OCI-LY7 (cell line): Measurements from ENCODE around the gene ADCK2.

Experiments used
- EZH2phosphoT487 ChIP-seq: fragments of 200-600 bp; sonication (generic); IDR thresholded peaks from 2 replicates; pipeline ENCODE4 v1.6.1; 2018; ENCODE audit warnings: low read depth, borderline replicate concordance, mild to moderate bottlenecking, mixed run types, antibody characterized with exemption, low read length, moderate library complexity, mixed read lengths
- TF ChIP-seq, protein P1 (sequence below): fragments of 200-600 bp; sonication (generic); conservative IDR thresholded peaks from 2 replicates; pipeline ENCODE4 v1.5.1; 2014; ENCODE audit warnings: mild to moderate bottlenecking, antibody characterized with exemption, low read length, moderate library complexity, mixed read lengths

DNA sequence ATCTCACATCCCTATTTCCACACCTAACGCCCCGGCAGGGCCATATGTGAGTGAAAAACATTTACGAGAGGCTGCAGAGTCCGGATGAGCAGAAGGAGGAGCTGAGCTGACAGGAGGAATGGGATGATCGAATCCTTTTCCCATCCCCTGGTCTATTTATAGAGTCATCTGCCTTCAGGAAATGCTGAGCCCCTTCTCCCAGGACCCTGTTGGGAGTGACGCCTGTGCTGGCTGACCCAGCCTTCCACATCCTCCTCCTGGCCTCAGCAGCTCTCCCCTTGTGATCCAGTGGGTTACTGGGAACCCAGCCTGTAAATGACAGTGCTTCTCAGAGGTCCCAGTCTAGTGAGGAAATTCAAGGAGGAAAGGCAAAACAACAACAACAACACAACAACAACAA is 48.8 kb upstream of the ADCK2 start:
- TF ChIP-seq, protein P1, sequence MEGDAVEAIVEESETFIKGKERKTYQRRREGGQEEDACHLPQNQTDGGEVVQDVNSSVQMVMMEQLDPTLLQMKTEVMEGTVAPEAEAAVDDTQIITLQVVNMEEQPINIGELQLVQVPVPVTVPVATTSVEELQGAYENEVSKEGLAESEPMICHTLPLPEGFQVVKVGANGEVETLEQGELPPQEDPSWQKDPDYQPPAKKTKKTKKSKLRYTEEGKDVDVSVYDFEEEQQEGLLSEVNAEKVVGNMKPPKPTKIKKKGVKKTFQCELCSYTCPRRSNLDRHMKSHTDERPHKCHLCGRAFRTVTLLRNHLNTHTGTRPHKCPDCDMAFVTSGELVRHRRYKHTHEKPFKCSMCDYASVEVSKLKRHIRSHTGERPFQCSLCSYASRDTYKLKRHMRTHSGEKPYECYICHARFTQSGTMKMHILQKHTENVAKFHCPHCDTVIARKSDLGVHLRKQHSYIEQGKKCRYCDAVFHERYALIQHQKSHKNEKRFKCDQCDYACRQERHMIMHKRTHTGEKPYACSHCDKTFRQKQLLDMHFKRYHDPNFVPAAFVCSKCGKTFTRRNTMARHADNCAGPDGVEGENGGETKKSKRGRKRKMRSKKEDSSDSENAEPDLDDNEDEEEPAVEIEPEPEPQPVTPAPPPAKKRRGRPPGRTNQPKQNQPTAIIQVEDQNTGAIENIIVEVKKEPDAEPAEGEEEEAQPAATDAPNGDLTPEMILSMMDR, result no peak
- no peak for TF ChIP-seq EZH2phosphoT487
